ENCODE measurements around the gene SLC24A4.

SLC24A4 gene

GRCh38 chr14:92415969-92416368, 93.0 kb downstream of the SLC24A4 start:
- no peak for DNase-seq (ENCODE audit: low spot score)
- H3K27ac ChIP-seq, result peak overlapping the region in 1 of 2 donors; percentile 43
- no peak overlapping the region for H3K4me3 ChIP-seq
- TF ChIP-seq CTCF (IDR thresholded peaks at IDR 0.05), result no peak

DNA sequence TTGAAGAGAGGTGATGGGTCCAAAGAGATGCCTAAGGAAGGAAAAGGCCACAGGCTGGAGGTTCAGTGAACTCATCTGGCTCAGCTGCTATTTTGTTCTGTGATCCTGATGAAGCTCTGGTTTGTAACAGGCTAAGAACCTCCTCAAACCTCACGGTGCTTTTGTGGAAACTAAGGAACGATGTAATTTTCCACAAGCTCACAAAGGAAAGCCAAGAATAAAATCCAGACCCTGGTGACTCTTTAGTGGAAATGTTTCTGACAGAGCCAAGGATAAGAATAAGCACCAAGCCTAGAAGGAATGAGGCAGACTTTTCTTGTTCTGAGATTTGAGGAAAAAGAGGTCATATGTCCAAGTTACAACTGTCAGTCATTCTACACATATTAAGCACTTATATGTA, 93.6 kb downstream of the SLC24A4 start:
- Histone ChIP-seq H3K27ac (peak overlapping the region; percentile 37 to 43), H3K4me3 (no peak overlapping the region)
- no peak for TF ChIP-seq CTCF (IDR thresholded peaks at IDR 0.05)
- no peak for DNase-seq (ENCODE audit: low spot score)

DNA sequence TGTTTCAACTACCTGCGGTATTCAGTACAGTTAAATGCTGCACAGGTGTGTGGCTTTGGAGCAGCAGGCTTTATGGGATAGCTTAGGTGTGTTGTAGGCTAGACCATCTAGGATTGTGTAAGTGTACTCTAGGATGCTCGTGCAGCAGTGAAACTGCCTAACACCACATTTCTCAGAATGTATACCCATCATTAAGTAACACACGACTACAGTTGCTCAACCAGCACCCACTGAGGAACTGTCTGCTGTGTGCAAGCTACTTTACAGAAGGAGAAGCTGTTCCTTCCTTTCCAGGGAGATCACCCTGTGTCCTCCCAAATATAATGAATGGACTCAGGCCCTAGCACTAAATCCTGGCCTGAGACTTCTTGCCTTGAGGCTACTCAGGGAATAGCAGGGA, 94.8 kb downstream of the SLC24A4 start:
- no peak for TF ChIP-seq CTCF (IDR thresholded peaks at IDR 0.05)
- no peak for DNase-seq (ENCODE audit: low spot score)

DNA sequence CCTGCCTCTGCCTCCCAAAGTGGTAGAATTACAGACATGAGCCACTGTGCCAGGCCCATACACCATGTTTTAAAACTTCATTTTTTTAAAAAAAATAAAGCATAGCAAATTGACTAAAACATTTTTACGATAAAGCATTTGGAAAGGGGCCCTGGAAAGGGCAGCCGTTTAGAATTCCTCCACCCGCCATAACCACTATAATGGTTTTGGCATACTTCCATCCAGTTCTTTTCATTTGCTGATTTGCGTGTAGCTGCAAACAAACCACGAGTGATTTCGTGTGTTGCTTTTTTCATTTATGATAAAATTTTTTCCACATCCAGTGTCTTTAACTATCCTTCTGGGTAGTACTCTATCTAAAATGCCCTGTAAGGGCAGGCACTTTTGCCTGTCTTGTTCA, 98.8 kb downstream of the SLC24A4 start:
- TF ChIP-seq CTCF (IDR thresholded peaks at IDR 0.05), result no peak
- DNase-seq (ENCODE audit: low spot score), result no peak

More for the DNA sequence above, 94.8 kb downstream of the SLC24A4 start:
- Histone ChIP-seq H3K4me3 (no peak overlapping the region), H3K27ac (peak overlapping the region in 1 of 2 donors; percentile 9)

GRCh38 chr14:92425101-92425500, 102.1 kb downstream of the SLC24A4 start:
- H3K4me3 ChIP-seq, result no peak overlapping the region
- no peak for TF ChIP-seq CTCF (IDR thresholded peaks at IDR 0.05)
- DNase-seq (ENCODE audit: low spot score), result no peak
- H3K27ac ChIP-seq, result peak overlapping the region in 1 of 2 donors; percentile 65

More for the DNA sequence above, 98.8 kb downstream of the SLC24A4 start:
- H3K4me3 ChIP-seq, result no peak overlapping the region
- no peak overlapping the region for H3K27ac ChIP-seq

GRCh38 chr14:92426237-92426636, 103.3 kb downstream of the SLC24A4 start:
- DNase-seq (ENCODE audit: low spot score), result no peak
- Histone ChIP-seq H3K27ac (peak overlapping the region; percentile 52 to 65), H3K4me3 (no peak overlapping the region)
- TF ChIP-seq CTCF (IDR thresholded peaks at IDR 0.05), result no peak

- Histone ChIP-seq H3K4me3 (no peak overlapping the region), H3K27ac (peak overlapping the region; percentile 52 to 65)
- no peak for DNase-seq (ENCODE audit: low spot score)
- no peak for TF ChIP-seq CTCF (IDR thresholded peaks at IDR 0.05)
Measured at GRCh38 chr14:92427096-92427495, 104.1 kb downstream of the SLC24A4 start.

Measured in coronary artery (tissue), 2 donors.